GM12878 (cell line): ENCODE measurements around the gene PPFIA4. TPM values are rescaled to one million over a fixed set of nuclear protein-coding genes. Genes with fewer than 3 reads are reported as not detected.

Source experiments
- ATAC-seq: fragments of 200-7000 bp; cut with Tn5 transposase; 3 replicates; pipeline ENCODE4 v1.9.1; 2020; ENCODE audit warnings: mild to moderate bottlenecking, moderate library complexity
- BruUV-seq: library from RNA; stranded (reverse); fragments of 400-500 nt; replicated peaks from 2 replicates; lab custom pipeline; 2021; lab: Mats Ljungman, UMichigan
- CTCF ChIA-PET: fragments of 300-600 bp; sonication (Branson Sonifier 250); formaldehyde crosslinking; extraction: SDS; loops from one replicate; lab custom pipeline; 2021; ENCODE audit warnings: inconsistent platforms; lab: Yijun Ruan, JAX
- POLR2A ChIA-PET: fragments of 350-600 bp; formaldehyde crosslinking; extraction: SDS; loops from one replicate; lab custom pipeline; 2021; ENCODE audit warnings: inconsistent platforms; lab: Charles Lee
- RAD21 ChIA-PET: fragments of 300-600 bp; sonication (Branson Sonifier 250); formaldehyde crosslinking; loops from one replicate; lab custom pipeline; 2023; ENCODE audit warnings: antibody characterized with exemption; ENCODE audit not compliant: unreplicated experiment; lab: Charles Lee
- SMC1A ChIA-PET: fragments of 300-600 bp; sonication (Branson Sonifier 250); formaldehyde crosslinking; loops from one replicate; lab custom pipeline; 2023; ENCODE audit not compliant: unreplicated experiment, uncharacterized antibody; lab: Charles Lee
- DNase-seq: peaks from one replicate; pipeline ENCODE4 v3.0.0-alpha.2; 2011; ENCODE audit warnings: low read depth, low spot score
- FAIRE-seq: peaks from 3 replicates; lab custom pipeline; 2011; peaks lifted over from hg19 to GRCh38; lab: Jason Lieb, UNC
- H2AFZ ChIP-seq: 2 replicates; pipeline ENCODE4 v1.6.0; 2011; ENCODE audit warnings: low read depth, low read length, control low read depth; ENCODE audit not compliant: control insufficient read depth
- H3K27ac ChIP-seq: 2 replicates; pipeline ENCODE4 v1.5.1; 2011; ENCODE audit warnings: control low read depth; ENCODE audit not compliant: control insufficient read depth, insufficient read depth
- H3K27me3 ChIP-seq, 2 experiments: replicated peaks in 1 of 2; 2 replicates each; pipeline versions ENCODE4 v1.6.0 to v1.6.1; 2011; ENCODE audit warnings: low read length in 1 of 2; ENCODE audit not compliant: control insufficient read depth in 2 of 2, insufficient read depth in 2 of 2
- H3K36me3 ChIP-seq, 2 experiments: 2 replicates each; pipeline ENCODE4 v1.5.1; 2011; ENCODE audit warnings: low read length in 1 of 2; ENCODE audit not compliant: control insufficient read depth in 2 of 2, insufficient read depth in 2 of 2
- H3K4me1 ChIP-seq: 2 replicates; pipeline ENCODE4 v1.6.1; 2011; ENCODE audit warnings: mild to moderate bottlenecking, low read length, moderate library complexity, mixed read lengths; ENCODE audit not compliant: control insufficient read depth, insufficient read depth
- H3K4me2 ChIP-seq: 2 replicates; pipeline ENCODE4 v1.6.0; 2011; ENCODE audit warnings: control low read depth; ENCODE audit not compliant: control insufficient read depth, insufficient read depth
- H3K4me3 ChIP-seq: fragments of 200-600 bp; sonication (generic); 2 replicates; pipeline ENCODE4 v1.5.1; 2016
- H3K79me2 ChIP-seq: 2 replicates; pipeline ENCODE4 v1.6.0; 2011; ENCODE audit warnings: low read length; ENCODE audit not compliant: control insufficient read depth, insufficient read depth
- H3K9ac ChIP-seq: 2 replicates; pipeline ENCODE4 v1.8.0; 2011; ENCODE audit warnings: low read length, control low read depth, mixed read lengths; ENCODE audit not compliant: control insufficient read depth, insufficient read depth
- H3K9me3 ChIP-seq: replicated peaks from 3 replicates; pipeline ENCODE4 v1.5.1; 2011; ENCODE audit warnings: mild to moderate bottlenecking, low read length; ENCODE audit not compliant: control insufficient read depth, insufficient read depth
- H4K20me1 ChIP-seq: 2 replicates; pipeline ENCODE4 v1.6.0; 2011; ENCODE audit not compliant: control insufficient read depth, insufficient read depth
- CBX3 ChIP-seq: fragments of 200-600 bp; sonication (generic); IDR thresholded peaks from 2 replicates; pipeline ENCODE4 v1.6.1; 2016; ENCODE audit warnings: low read depth, borderline replicate concordance
- CBX5 ChIP-seq: sonication (generic); IDR thresholded peaks from 2 replicates; pipeline ENCODE4 v1.6.1; 2016; ENCODE audit warnings: low read depth, moderate library complexity, mild to moderate bottlenecking, inconsistent platforms
- CEBPB ChIP-seq, 2 experiments: fragments of 150-350 bp in 1 of 2; IDR thresholded peaks; 2 replicates each; pipeline ENCODE4 v1.6.1; 2012 to 2014; ENCODE audit warnings: low read depth in 2 of 2, low read length in 2 of 2, borderline replicate concordance in 1 of 2, inconsistent platforms in 1 of 2
- CREM ChIP-seq: IDR thresholded peaks from 2 replicates; pipeline ENCODE4 v1.6.1; 2014; ENCODE audit warnings: antibody characterized with exemption, low read depth
- E2F4 ChIP-seq: IDR thresholded peaks from 2 replicates; pipeline ENCODE4 v1.6.1; 2012; ENCODE audit warnings: low read depth, low read length, improper control_type of control experiment
- EGR1 ChIP-seq, 2 experiments: IDR thresholded peaks; 1 replicate in 1 of 2; 2 replicates in 1 of 2; pipeline ENCODE4 v1.6.1; 2011 to 2012; ENCODE audit warnings: low read depth in 2 of 2, low read length in 2 of 2, borderline replicate concordance in 1 of 2, mild to moderate bottlenecking in 1 of 2, moderate library complexity in 1 of 2
- FOS ChIP-seq: IDR thresholded peaks from 3 replicates; pipeline ENCODE4 v1.6.1; 2011; ENCODE audit warnings: borderline replicate concordance; ENCODE audit not compliant: insufficient read length; ENCODE audit errors: extremely low read depth
- GABPA ChIP-seq: IDR thresholded peaks from 2 replicates; pipeline ENCODE4 v1.6.1; 2014; ENCODE audit warnings: antibody characterized with exemption, low read depth, mild to moderate bottlenecking, inconsistent platforms
- HCFC1 ChIP-seq: fragments of 150-350 bp; IDR thresholded peaks from 2 replicates; pipeline ENCODE4 v1.6.1; 2014; ENCODE audit warnings: low read length
- IRF3 ChIP-seq: fragments of 450-650 bp; IDR thresholded peaks from 2 replicates; pipeline ENCODE4 v1.6.1; 2014; ENCODE audit warnings: mild to moderate bottlenecking
- KDM1A ChIP-seq: fragments of 200-600 bp; sonication (generic); IDR thresholded peaks from 2 replicates; pipeline ENCODE4 v1.6.1; 2016; ENCODE audit warnings: borderline replicate concordance
- LARP7 ChIP-seq: fragments of 450-650 bp; IDR thresholded peaks from 2 replicates; pipeline ENCODE4 v1.6.1; 2017; ENCODE audit warnings: mild to moderate bottlenecking
- MYB ChIP-seq: fragments of 150-350 bp; IDR thresholded peaks from 2 replicates; pipeline ENCODE4 v1.6.1; 2014; ENCODE audit warnings: mild to moderate bottlenecking, low read depth, low read length, borderline replicate concordance
- NR2C1 ChIP-seq: fragments of 450-650 bp; IDR thresholded peaks from 2 replicates; pipeline ENCODE4 v1.6.1; 2017; ENCODE audit warnings: antibody characterized with exemption, mild to moderate bottlenecking, moderate library complexity
- NR2C2 ChIP-seq: IDR thresholded peaks from 2 replicates; pipeline ENCODE4 v1.6.1; 2011; ENCODE audit warnings: borderline replicate concordance, low read depth; ENCODE audit not compliant: control insufficient read depth, insufficient read length
- NRF1 ChIP-seq: conservative IDR thresholded peaks from 2 replicates; pipeline ENCODE4 v1.6.1; 2011; ENCODE audit warnings: mild to moderate bottlenecking, low read depth, low read length, improper control_type of control experiment
- PBX3 ChIP-seq: IDR thresholded peaks from 2 replicates; pipeline ENCODE4 v1.6.1; 2011; ENCODE audit warnings: mild to moderate bottlenecking, low read depth, low read length, moderate library complexity; ENCODE audit not compliant: insufficient replicate concordance
- SREBF2 ChIP-seq: IDR thresholded peaks from 2 replicates; pipeline ENCODE4 v1.6.1; 2012; ENCODE audit warnings: mild to moderate bottlenecking, low read length
- WRNIP1 ChIP-seq: IDR thresholded peaks from 2 replicates; pipeline ENCODE4 v1.6.1; 2011; ENCODE audit warnings: low read depth, low read length, improper control_type of control experiment, borderline replicate concordance
- WGBS: methylation state at CpG from one replicate; pipeline ENCODE4 v1.1.6; 2016; ENCODE audit warnings: low lambda C conversion rate; ENCODE audit not compliant: insufficient replicate concordance, insufficient coverage; ENCODE audit errors: missing lambda C conversion rate; 5-methylcytosine and 5-hydroxymethylcytosine counted together
- in situ Hi-C: fragments of 300-500 bp; cut with MboI; formaldehyde crosslinking; loops from 9 replicates; pipeline ENCODE4 v1.14.3; 2018; ENCODE audit warnings: mixed read lengths
- intact Hi-C: fragments of 100-400 bp; cut with micrococcal nuclease; formaldehyde crosslinking; loops from one replicate; pipeline ENCODE4 v1.14.2; 2022; ENCODE audit not compliant: unreplicated experiment
- polyA plus RNA-seq, 11 experiments: library from polyadenylated mRNA; depleted of rRNA in 4 of 11; unstranded in 6 of 11; stranded (reverse) in 5 of 11; fragments of >200 nt; fragmentation: Nextera tagmentation in 4 of 11; fragmentation: Illumina TruSeq in 1 of 11; extraction: Ambion mirVana in 4 of 11; extraction: Trizol in 1 of 11; gene quantifications; 1 replicate in 1 of 11; 2 replicates in 10 of 11; pipeline versions ENCODE4 v1.2.1 to v1.2.3, GENCODE V29; 2011 to 2016; ENCODE audit warnings: inconsistent platforms in 2 of 11, missing spikeins in 2 of 11, low read depth in 1 of 11
- total RNA-seq, 4 experiments: library from RNA; depleted of rRNA in 3 of 4; stranded (reverse); fragments of >200 nt in 3 of 4; fragmentation: Illumina TruSeq in 1 of 4; extraction: Trizol in 1 of 4; gene quantifications; 2 replicates each; pipeline versions ENCODE4 v1.2.1 to v1.2.3, GENCODE V29; 2013 to 2021
- TF ChIP-seq, protein P1 (sequence below): IDR thresholded peaks from 2 replicates; pipeline ENCODE4 v1.6.1; 2011; ENCODE audit warnings: borderline replicate concordance, low read depth, mild to moderate bottlenecking, moderate library complexity, low read length; ENCODE audit not compliant: insufficient read depth, poor library complexity, severe bottlenecking

The PPFIA4 gene
- total and polyA plus RNA-seq, 10 of the 15 experiments (the other 5 are each of a cell fraction or from before 2014, with no cell fraction given) = 0.02 to 19.7 (median 0.34) TPM; not detected in 1

DNA sequence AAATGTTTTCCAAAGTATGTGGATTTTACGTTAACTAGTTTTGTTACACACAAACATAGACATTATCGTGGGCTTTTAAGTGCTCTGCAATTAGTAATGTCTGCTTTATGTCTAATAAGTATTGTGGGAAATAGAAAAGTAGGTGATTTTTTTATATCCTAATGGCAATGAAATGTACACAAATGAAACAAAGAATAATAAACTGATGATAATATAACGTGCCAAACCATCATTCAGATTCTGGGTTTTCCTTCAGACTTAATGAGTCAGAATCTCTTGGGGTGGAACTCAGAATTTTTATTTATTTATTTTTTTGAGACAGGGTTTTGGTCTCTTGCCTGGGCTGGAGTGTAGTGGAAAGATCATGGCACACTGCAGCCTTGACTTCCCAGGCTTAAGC lies 17.1 kb upstream of the PPFIA4 start:
- peaks cover 33% of the 10 kb centered on the region for H3K79me2 ChIP-seq
- H3K9me3 ChIP-seq = no peaks in the 10 kb centered on the region
- no peak for TF ChIP-seq CBX5
- TF ChIP-seq FOS = no peak
- no peak for TF ChIP-seq NR2C1
- TF ChIP-seq E2F4 = no peak
- no peak for TF ChIP-seq SREBF2
- no peak for TF ChIP-seq WRNIP1
- TF ChIP-seq GABPA = no peak
- TF ChIP-seq KDM1A = no peak
- no peak for TF ChIP-seq CBX3
- no peak for TF ChIP-seq CEBPB (IDR thresholded peaks at IDR 0.05; ENCODE audit: borderline replicate concordance in 1 of 2, low read depth in 2 of 2, low read length in 2 of 2)
- TF ChIP-seq MYB = no peak
- TF ChIP-seq NR2C2 = no peak
- no peak for TF ChIP-seq HCFC1
- TF ChIP-seq, protein P1, sequence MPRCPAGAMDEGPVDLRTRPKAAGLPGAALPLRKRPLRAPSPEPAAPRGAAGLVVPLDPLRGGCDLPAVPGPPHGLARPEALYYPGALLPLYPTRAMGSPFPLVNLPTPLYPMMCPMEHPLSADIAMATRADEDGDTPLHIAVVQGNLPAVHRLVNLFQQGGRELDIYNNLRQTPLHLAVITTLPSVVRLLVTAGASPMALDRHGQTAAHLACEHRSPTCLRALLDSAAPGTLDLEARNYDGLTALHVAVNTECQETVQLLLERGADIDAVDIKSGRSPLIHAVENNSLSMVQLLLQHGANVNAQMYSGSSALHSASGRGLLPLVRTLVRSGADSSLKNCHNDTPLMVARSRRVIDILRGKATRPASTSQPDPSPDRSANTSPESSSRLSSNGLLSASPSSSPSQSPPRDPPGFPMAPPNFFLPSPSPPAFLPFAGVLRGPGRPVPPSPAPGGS = no peak
- no peak for TF ChIP-seq EGR1 (IDR thresholded peaks at IDR 0.05; ENCODE audit: borderline replicate concordance in 1 of 2, low read depth in 2 of 2, low read length in 2 of 2)
- no peak for TF ChIP-seq IRF3
- TF ChIP-seq LARP7 = no peak
- TF ChIP-seq CREM = no peak
- TF ChIP-seq NRF1 = no peak
- TF ChIP-seq PBX3 = no peak
- no peak overlapping the region for H3K9ac ChIP-seq
- no peak overlapping the region for H3K27ac ChIP-seq
- 98% methylated on average over 3 of the region's 3 CpGs for WGBS
- H3K4me3 ChIP-seq = peak overlapping the region; percentile 32; the same call in 1 of the 2 replicates
- intact Hi-C loops (loop anchor here (10.0 kb wide), 1 partner anchor 204 kb away; the partner anchor contains the start of gene KDM5B), in situ Hi-C loops (no loop called here)
- ChIA-PET CTCF (interaction anchor here (1.2 to 1.6 kb wide), 3 partner anchors 10 to 30 kb away, joined by 5 read pairs; no protein-coding TSS in a partner anchor), SMC1A (interaction anchor here (0.8 kb wide), 1 partner anchor 31 kb away, joined by 3 read pairs; no protein-coding TSS in a partner anchor), RAD21 (no interaction called here), POLR2A (interaction anchor here (0.6 to 3.4 kb wide), 4 partner anchors 10 to 647 kb away, joined by 3 to 21 read pairs (median 4); partner anchors contain the start of gene PPFIA4)
- H3K4me1 ChIP-seq = peaks cover 5% of the 10 kb centered on the region
- BruUV-seq = TSS peak; percentile 54
- no peak overlapping the region for H2AFZ ChIP-seq
- H3K27me3 ChIP-seq = no peaks in the 10 kb centered on the region
- DNase-seq (no peak), FAIRE-seq (no peak), ATAC-seq (no peak)
- no peaks in the 10 kb centered on the region for H4K20me1 ChIP-seq
- H3K36me3 ChIP-seq = peaks cover 2 to 14% of the 10 kb centered on the region in 2 experiments; a peak in 3 of 4 replicates
- H3K4me2 ChIP-seq = peak overlapping the region; percentile 68; the same call in 1 of the 2 replicates
